ENCODE measurements around the gene TXNDC2.

Gene TXNDC2

DNA sequence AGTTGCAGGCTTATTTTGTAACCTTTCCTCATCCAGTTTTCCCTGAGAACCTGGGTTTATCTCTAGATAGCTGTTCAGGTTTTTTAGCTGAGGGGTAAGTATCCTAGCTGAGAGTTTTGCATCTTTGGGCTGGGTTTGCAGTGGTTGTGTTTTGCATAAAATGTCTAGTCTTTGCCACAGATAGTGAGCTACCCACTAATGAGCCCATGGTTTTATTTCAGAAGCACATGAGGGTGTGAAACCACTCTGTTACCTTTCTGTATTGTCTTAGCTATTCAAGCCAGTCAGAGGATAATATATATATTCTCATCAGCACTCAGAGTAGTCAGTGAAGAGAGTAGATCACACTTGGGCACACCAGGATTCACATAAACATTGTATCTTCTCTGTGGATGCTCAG lies 24.6 kb upstream of the TXNDC2 start:
- no peak for DNase-seq

DNA sequence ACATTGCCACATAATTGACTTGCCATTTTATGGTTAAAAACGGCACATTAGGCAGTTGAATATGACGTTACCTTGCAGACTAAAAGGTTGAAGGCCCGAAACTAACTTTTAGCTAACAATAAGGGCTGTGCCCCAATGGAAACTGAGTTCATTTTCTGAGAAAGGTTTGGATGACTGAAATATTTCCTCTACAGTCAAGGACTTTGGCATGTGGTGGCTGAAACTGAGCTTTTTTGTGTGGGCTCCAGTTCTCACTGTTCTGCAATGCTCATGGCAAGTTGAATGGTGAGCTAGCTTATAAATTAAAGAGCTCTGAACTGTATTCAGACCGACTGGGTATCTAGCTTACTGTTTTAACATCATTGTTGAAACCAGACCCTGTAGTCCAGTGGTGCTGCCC lies 23.8 kb upstream of the TXNDC2 start:
- no peak for DNase-seq

DNA sequence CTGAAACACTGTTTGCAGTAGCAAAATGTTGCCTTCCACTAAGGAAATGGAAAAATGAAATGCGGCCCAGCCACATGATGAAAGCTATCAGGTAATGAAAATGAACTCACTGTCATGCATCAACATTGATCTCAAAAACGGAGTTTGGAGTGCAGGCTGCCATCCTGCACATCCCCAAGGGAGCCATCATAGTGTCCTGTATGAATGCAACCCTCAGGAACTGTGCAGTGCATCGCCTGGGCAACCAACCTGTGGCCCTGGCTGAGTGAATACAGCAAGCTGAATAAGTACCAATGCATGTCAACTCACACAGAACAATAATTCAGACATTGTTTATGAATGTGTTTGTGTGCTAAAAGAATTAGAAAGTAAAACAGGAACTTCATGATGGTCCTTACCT lies 23.1 kb upstream of the TXNDC2 start:
- no peak for DNase-seq

DNA sequence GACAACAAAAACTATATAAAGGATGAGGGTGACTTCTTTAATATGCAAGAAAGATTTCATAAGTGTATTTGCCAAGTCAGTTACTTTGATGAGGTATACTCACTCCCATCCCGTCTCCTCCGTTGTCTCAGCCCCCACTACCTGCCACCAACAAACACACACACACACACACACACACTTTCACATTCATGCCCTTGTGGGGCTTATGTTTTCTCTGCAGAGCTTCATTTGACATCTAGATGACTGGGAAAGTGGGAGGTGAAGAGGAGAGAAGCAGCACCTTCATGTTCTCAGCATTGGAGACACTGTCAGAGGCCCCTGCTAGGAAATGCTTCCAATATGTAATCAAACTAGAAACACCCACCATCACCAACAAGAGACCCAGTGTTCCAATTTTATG lies 22.5 kb upstream of the TXNDC2 start:
- DNase-seq: no peak

DNA sequence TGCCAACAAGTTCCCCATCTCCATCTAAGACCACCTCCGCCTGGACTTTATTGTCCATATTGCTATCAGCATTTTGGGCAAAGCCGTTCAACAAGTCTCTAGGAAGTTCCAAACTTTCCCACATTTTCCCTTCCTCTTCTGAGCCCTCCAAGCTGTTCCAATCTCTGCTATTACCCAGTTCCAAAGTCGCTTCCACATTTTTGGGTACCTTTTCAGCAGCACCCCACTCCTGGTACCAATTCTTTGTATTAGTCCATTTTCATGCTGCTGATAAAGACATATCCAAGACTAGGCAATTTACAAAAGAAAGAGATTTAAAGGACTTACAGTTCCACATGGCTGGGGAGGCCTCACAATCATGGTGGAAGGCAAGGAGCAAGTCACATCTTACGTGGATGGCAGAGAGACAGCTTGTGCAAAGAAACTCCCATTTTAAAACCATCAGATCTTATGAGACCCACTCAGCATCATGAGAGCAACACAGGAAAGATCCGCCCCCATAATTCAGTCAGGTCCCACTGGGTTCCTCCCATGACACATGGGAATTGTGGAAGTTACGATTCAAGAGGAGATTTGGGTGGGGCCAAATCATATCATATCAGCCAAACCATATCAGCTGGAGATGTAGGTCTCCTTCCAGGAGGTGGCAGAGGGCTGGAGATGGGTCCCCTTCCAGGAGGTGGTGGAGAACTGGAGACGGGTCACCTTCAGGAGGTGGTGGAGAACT lies 19.8 kb upstream of the TXNDC2 start:
- DNase-seq: no peak

DNA sequence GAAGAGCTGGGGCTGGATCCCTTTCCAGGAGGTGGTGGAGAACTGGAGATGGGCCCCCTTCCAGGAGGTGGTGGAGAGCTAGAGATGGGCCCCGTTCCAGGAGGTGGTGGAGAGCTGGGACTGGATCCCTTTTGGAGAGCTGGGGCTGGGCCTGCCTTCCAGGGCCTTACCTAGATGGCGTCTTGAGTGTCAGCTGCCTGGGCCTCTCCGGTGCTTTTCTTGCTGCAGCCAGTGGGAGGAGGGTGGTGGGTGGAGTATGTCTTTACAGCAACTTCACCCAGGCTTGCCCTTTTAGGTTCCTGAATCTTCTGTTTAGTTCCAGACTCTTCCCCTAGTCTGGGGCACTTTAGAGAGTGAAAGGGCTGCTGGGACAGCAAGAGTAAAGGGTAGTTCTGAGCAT lies 19.1 kb upstream of the TXNDC2 start:
- no peak for DNase-seq

DNA sequence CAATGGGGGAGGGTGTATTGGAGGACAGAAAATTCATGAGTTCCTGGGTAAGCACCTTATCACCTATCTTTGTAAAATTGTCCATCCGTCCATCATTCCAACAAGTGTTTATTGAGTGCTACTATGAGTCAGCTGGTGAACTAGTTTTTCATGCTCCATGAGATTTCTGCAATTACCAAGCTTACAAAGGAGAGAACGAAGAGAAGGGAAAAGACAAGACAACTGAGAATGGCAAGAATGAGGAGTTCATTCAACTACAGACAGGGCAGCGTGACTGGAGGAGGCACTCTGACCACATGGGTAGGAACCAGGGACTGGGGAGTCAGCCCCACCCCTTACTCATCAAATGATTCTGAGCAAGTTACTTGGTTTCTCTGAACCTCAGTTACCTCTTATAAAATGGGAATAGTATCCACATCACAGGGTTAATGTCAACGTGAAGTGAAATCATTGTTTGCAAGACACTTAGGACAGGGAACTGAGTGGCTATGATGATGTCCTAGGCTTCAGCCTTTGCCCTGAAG lies 18.6 kb upstream of the TXNDC2 start:
- no peak for DNase-seq

DNA sequence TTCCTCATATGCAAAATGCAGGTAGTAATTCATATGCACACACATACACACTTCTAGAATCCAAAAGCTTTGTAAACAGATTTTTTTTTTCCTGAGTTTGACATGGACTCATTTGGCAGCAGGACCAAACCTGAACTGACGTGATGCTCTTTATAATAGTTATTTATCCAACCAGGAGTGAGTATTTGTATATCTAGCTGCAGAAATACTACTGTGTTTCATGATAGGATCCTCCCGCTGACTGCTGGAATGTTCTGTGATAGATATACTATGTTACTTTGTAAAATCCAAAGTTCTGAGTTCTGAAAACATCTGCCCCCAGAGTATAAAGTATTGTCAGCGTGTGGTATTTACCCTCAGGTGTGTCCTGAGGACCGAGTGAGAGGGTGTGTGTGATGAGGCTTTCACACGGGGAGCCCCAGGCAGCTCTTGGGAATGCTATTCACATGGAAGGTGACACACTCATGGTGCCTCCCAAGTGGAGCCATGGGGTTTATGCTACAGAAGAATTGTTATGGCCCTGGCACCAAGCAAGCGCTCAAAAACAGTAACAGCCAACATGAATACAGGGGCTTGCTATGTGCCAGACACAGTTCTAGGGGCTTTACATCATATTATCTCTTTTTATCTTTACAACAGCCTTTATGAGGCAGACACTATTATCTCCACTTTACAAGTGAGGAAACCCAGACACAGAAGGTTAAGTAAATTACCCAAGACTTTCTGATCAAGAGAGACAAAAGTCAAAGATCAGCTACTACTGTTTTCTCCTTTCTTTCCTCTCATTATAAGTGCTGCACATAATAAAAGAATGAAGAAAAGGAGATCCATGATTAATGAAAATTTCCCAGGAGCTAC lies 16.7 kb upstream of the TXNDC2 start:
- DNase-seq: no peak

DNA sequence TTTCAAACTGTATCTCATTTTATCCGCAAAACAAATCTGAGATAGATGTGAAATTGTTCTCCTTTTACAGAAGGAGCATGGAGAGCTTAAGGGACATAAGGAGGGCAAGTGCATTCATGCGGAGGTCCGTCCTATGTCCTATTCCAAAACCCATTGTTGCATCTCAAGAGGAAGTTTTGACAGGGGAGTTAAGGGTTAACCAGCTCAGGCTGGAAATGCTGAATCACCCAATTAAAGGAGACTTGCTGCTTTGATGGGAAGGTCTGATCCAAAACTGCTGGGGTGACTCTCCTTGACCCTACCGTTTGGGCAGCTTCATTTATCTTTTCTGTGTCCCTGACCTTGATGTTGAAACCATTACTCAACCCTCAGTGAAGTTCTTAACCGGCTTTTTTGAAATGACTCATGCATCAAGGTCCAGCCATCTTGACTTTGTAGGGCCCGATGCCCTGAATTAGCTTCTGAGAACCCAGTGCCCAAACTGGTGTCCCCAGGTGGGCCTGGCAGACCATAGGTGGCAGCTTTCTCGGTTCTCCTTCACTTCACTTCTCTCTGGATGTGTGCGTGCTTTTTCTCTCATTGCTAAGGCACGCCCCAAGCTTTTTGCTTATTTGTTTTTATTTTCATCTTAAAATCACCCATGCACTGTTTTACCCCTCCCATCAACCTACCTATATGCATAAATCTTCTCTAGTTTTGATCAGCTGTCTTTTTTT lies 15.9 kb upstream of the TXNDC2 start:
- DNase-seq: no peak

DNA sequence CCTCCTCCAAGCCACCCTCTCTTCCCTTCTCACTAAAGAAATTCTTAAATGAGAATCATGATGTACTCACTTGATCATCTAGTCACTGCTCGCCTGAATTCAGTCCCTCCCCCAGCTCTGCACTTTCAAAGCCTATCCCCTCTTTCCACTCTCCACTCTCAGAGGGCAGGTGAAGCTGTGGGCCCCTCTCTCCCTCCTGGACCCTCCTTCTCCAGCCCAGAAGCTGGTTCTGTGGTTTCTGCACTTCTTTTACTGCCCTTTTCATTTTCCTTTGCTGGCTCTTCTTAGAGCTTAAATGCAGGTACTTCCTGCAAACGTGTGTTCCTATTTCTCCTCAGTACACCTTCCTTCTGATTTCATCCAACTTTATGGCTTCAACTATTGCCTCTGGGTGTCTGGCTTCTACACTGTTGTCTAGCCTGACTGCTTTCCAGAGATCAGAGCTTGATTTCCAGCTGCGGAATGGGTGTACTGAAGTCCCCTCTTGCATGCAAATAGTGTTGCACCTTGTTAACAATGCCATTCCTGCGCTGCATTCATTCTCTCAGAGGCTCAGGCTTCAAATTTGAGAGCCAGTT lies 15.3 kb upstream of the TXNDC2 start:
- DNase-seq: no peak

DNA sequence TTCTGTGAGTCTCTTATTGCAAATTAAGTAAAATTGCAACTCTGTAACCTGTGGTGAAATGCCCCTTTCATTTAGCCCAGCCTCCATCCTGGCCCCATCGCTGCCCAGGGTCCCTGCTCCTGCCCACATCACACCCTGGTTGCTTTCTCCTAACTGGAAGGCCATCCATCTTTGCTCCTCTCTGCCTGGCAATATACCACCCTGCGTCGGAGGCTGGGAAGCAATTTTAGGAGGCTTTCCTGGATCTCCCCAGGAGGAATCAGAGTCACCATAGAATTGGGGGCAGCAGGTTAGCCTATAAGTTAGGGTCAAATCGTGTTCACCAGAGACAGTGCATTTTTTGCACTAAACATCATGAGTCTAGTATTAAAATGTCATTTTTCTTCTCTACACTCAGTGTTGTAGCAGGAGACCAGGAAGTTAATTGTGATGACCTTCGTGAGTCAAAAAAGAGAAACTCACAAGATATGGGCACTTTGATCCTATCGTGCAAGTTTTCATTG lies 14.5 kb upstream of the TXNDC2 start:
- no peak for DNase-seq

DNA sequence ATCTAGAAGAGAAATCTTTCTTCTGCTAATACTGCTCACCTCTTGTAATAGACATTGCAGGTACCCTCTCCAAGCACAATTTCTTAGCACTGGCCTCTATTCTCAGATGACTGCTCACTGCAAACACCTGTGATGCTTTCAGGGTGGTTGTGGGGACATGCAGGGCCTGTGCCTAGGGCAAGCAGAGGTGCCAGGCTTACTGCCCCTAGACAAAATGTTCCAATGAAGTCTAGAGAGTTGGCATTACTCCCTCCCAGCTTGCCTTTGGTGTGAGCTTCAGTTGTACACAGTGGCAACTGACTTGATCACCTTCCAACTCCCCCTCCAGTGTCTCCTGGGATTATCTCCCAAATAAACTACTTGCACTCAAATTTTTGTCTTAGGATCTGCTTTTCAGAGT lies 12.9 kb upstream of the TXNDC2 start:
- no peak for DNase-seq

DNA sequence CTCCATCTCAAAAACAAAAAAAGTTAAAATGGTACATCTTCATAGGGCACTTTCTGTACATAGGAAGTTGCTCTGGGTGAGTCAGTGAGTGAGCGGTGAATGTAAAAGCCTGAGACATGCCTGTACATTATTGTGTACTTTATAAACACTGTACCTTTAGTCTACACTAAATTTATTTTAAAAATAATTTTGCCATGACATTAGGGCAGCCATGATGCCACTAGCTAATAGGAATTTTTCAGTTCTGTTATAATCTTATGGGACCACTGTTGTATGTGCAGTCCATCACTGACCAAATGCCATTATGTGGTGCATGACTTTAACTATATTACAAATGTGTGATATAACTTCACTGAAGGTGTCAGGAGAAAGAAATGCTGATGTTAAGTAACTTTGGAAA lies 11.0 kb upstream of the TXNDC2 start:
- DNase-seq: no peak

DNA sequence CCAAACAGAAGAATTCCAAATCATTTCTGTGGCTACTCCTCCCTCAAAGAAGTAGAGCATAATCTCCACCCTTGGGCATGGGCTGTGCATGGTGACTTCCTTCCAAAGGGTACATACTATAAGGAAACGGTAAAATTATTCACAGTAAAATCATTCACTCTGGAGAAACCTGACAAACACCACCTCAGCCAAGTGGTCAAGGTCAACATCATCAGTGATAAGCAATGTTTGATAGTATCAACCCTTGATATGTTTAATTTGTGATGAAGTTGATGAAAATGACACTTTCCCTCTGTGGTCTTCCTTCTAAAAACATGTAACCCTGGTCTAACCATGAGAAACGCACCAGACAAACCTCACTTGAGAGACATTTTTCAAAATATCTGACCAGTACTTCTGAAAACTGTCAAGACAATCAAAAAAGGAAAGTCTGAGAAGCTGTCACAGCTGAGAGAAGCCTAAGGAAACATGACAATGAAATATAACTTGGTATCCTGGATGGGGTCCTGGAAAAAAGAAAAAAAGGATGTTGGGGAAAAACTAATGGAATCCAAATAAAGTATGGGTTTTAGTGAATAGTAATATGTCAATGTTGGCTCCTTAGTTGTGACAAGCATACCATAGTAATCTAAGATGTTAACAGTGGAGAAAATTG lies 9.4 kb upstream of the TXNDC2 start:
- DNase-seq: no peak

DNA sequence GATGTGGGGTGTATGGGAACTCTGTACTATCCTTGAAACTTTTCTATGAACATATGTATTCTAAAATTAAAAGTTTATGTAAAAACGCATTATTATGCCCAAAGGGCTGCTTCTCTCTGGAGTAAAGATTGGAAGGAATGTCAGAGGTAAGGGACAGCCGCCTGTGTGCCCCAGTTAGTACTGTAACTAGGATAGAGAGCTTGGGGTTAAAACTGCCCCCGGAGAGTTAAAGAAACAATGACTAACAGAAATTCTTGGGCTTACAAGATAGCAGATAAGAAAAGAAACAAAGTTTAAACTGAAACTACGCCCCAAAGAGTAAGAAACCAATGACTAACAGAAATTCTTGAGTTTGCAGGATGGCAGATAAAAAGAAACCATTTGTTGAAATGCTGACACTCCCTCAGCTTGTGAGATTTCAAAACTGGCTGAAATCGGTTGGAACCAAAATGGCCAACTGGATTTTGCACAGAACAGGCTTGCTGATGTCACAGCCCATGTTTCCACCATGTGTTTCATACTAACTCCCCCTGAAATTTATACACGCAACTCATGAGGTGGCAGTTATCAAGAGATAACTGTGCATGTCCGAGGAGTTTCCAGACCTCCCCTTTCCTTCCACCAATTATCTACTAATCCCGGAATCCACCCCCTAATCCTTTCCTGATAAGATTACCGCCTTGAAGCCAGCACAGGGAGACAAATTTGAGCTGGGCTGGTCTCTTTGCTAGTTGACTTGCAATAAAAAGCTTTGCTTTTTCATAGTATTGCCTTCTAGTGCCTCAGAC lies 8.7 kb upstream of the TXNDC2 start:
- no peak for DNase-seq

DNA sequence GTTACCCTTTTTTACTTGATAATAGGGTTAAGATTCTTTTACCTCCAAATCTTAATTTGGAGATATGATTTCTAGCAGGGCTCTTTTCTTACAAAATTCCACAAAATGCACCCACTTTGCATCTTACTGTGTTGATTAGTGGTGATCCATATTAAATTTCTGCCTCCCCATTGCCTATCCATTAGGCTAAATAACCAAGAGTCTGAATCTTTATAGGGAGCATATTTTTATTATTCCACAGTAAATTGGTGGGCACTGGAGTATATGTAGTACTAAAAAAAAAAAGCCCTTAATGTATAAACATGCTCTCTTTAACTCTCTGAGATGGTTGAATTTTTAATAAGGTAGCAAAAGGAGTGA lies 8.1 kb upstream of the TXNDC2 start:
- no peak for DNase-seq

DNA sequence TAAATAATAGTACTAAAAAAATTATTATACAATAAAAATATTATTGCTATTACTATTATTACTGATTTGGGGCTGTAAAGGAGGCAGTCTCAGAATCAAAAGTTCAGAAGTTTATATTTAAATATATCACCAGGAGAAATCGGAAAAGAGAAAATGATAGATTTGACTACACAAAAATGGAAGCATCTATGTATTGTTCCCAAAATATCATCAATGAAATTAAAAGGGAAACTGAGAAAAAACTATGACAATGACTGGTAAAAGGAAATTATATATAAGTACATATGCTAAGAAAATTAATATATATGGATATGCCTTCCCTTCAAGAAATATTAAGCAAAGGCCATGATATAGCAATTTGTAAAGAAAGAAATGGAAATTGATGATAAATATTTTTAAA lies 7.7 kb upstream of the TXNDC2 start:
- no peak for DNase-seq

DNA sequence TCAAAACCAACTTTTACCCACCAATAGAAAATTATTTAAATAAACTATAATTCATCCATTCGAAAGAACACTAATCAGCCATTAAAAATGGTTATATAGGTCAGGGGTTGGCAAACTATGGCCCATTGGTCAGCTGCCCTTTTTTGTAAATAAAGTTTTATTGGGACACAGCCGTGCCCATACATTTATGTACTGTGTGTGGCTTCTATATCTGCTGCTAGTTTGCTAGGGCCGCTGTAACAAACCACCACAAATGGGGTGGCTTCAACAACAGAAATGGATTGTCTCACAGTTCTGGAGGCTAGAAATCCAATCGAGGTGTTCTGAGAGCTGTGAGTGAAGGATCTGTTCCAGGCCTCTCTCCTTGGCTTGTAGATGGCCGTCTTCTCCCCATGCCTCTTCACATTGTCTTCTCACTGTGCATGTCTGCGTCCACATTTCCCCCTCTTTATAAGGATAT lies 7.0 kb upstream of the TXNDC2 start:
- no peak for DNase-seq

DNA sequence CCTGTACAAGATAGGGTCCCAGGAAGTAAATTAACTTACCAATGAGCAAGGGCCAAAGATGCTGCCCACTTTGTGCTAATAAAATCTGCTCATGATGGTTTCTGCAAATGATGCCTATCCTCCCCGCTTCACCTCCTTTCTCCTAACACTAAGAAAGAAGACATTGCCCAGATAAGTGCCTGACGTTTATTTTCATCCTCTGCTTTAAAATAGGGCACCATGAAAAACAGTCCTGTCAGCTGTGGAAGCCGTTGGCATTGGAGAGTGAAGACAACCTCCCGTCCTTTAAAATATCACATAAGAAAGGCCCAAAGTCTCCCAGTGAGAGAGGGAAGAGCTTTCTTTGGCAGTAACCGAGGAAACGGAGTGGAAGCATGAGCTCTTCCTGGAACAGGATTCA lies 1.7 kb upstream of the TXNDC2 start:
- no peak for DNase-seq

DNA sequence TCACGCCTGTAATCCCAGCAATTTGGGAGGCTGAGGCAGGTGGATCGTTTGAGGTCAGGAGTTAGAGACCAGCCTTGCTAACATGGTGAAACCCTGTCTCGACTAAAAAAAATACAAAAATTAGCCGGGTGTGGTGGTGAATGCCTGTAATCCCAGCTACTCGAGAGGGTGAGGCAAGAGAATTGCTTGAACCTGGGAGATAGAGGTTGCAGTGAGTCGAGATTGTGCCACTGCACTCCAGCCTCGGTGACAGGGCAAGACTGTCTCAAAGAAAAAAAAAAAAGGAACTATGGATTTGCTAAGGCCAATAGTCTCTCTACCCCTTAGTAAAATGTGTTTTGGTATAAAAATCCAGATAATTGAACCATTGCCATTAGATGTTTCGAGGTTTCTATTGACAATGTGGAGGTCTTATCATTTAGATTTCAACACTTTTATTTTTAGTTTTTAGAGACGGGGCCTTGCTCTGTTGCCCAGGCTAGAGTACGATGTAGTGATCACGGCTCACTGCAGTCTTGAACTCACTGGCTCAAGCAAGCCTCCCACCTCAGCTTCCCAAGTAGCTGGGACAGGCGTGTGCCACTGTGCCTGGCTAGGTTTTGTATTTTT lies 1.1 kb upstream of the TXNDC2 start:
- no peak for DNase-seq

DNA sequence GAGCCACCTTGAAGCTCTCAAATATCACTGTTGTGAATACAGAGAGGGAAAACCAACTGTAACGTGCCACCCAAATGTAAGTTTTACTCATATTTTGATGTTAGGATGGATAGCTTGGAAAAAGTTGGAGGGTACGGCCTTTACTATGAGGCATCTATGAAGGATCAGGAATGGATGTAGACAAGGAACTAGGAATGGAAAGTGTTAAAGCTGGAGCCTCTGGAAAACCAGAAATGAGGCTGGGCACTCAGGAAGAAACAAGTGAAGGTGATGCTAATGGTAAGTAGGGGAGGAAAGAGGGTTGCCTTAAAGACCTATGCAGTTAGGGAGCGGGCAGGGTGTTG lies 204 bp downstream of the TXNDC2 start:
- no peak for DNase-seq

Data from activated CD4-positive, alpha-beta T cell treated with anti-CD3 and anti-CD28 coated beads, Interleukin-2, amount 50 U/mL, for 1 hour (primary cell).